OCI-LY3 (cell line): ENCODE data around the gene NR1H4.

Experiments
- EZH2phosphoT487 ChIP-seq: fragments of 200-600 bp; shearing (Covaris generic); IDR thresholded peaks from 2 replicates; pipeline ENCODE4 v1.6.1; 2018; ENCODE audit warnings: antibody characterized with exemption, mixed run types, low read depth
- TF ChIP-seq, protein P1 (sequence below): fragments of 200-600, 300-600 bp; sonication (generic); IDR thresholded peaks from 2 replicates; pipeline ENCODE4 v1.5.1; 2014; ENCODE audit warnings: antibody characterized with exemption, low read length, low read depth

DNA sequence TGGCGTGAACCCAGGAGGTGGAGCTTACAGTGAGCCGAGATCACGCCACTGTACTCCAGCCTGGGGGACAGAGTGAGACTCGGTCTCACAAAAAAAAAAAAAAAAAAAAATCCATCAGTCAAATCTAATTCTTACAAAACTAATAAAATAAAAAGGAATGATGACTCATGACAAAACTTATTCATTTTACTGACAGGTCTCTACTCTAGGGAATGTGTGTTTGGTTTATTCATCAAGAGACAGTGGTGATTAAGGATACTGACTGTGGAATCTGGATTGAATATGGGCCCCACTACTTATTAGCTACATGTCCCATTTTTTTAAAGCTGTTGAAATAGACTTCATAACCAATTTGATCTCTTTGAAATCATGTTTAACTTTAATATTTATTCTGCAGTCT is 70.5 kb downstream of the NR1H4 start:
- TF ChIP-seq, protein P1, sequence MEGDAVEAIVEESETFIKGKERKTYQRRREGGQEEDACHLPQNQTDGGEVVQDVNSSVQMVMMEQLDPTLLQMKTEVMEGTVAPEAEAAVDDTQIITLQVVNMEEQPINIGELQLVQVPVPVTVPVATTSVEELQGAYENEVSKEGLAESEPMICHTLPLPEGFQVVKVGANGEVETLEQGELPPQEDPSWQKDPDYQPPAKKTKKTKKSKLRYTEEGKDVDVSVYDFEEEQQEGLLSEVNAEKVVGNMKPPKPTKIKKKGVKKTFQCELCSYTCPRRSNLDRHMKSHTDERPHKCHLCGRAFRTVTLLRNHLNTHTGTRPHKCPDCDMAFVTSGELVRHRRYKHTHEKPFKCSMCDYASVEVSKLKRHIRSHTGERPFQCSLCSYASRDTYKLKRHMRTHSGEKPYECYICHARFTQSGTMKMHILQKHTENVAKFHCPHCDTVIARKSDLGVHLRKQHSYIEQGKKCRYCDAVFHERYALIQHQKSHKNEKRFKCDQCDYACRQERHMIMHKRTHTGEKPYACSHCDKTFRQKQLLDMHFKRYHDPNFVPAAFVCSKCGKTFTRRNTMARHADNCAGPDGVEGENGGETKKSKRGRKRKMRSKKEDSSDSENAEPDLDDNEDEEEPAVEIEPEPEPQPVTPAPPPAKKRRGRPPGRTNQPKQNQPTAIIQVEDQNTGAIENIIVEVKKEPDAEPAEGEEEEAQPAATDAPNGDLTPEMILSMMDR: no peak
- TF ChIP-seq EZH2phosphoT487: no peak
